ENCODE results near the gene HSD17B12. TPM values are rescaled to one million over a fixed set of nuclear protein-coding genes. Genes with fewer than 3 reads are reported as not detected.

HSD17B12 gene
- total RNA-seq = 82.7 and 88.1 TPM in 2 replicates

DNA sequence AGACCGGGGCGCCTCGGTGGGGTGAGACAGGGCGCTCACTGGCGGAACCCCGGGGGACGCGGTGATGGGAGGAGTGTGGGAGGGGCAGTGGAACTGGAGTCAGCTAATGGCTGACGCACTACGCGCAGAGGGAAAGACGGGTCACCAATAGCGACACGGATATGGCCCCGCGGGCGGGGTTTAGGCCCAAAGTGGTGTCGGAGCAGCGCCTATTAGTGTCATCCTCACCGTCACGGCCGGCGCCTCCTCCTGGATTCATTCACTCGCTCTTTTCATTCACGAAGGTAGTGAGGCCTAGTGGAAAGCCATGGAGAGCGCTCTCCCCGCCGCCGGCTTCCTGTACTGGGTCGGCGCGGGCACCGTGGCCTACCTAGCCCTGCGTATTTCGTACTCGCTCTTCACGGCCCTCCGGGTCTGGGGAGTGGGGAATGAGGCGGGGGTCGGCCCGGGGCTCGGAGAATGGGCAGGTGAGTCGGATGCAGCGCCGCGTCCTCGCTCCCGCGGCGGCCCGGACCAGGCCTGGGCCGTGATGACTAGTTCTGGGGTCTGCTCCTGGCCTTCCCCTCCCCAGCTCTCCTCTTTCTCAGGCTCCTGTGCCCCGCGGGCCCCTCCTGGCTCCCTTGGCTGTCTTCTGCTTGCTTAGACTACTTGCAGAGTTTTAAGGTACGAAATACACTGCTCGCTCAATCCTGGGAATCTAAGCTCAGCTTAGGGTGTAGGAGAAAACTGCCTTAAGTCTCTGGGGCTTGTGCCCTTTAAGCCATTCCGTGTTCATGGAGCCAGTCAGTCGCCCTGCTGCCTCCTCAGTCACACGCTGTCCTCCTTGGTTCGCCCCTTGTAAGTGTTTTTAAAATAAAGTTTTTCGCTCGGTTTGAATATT, at the start of gene HSD17B12:
TSS of gene HSD17B12 (plus strand) at position 218 of the 880 bp plus-strand sequence. CDS start at position 308, 90 bp downstream.

DNA sequence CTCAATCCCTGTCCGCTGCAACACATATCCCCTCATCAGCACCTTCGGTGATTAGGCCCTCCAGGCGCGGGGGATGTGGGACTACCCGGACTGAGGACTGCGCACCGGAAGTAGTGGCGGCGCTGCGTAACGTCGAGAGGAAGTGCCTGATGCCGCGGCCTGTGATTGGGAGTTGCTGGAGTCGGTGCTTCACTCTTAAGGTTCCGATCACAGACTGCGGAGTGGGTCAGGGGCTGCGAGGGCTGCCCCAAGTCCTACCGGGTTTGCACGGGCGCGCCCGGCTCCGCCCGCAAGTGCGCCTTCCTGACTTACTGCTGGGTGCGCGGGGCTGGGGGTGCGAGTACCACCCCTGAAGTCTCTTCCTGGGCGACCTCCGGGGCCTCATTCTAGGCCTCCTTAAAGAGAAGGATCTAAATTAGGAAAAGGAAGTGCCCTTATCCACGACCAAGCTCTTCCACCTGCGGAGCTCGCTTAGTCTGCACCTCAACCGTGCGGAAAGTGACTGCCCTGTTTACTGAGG, 200.2 kb downstream of the HSD17B12 start, which contains the start of gene ALKBH3:
TSS of gene ALKBH3 (plus strand) at position 192 of the 520 bp plus-strand sequence. CDS start 1,822 bp downstream, outside the sequence.

Other genes starting within 250 kb of the HSD17B12 start
- gene ALKBH3, start 200.1 kb downstream of the HSD17B12 start, total RNA-seq = 30.7 and 36.4 TPM in 2 replicates

All from mammary microvascular endothelial cell (primary cell).